Muscle of back (tissue), 10 donors: ENCODE results near the gene BPIFA1. TPM values are rescaled to one million over a fixed set of nuclear protein-coding genes. Genes with fewer than 3 reads are reported as not detected.

Source experiments
- polyA plus RNA-seq, 10 donors: library from polyadenylated mRNA; unstranded; fragments of 120-200 nt; gene quantifications; one replicate each; pipeline ENCODE4 v1.2.1, GENCODE V29; 2013; ENCODE audit not compliant: insufficient read length in 10 of 10

Gene BPIFA1
- polyA plus RNA-seq, 10 donors: 0.18 TPM; not detected in 9

Other genes starting within 250 kb of the BPIFA1 start
- not detected for gene SUN5, start 231.6 kb upstream of the BPIFA1 start, polyA plus RNA-seq
- not detected for gene BPIFB2, start 228.3 kb upstream of the BPIFA1 start, polyA plus RNA-seq
- not detected for gene BPIFB6, start 204.3 kb upstream of the BPIFA1 start, polyA plus RNA-seq
- not detected for gene BPIFB3, start 182.1 kb upstream of the BPIFA1 start, polyA plus RNA-seq
- gene BPIFB4, start 156.4 kb upstream of the BPIFA1 start, polyA plus RNA-seq: under 1 TPM in 3 of 10 donors, not detected in 7; 0.19 to 0.30 (median 0.29) TPM
- gene BPIFA2, start 67.8 kb upstream of the BPIFA1 start, polyA plus RNA-seq: not detected
- gene BPIFA3, start 18.6 kb upstream of the BPIFA1 start, polyA plus RNA-seq: not detected
- not detected for gene BPIFB1, start 47.2 kb downstream of the BPIFA1 start, polyA plus RNA-seq
- gene CDK5RAP1, start 165.5 kb downstream of the BPIFA1 start, polyA plus RNA-seq: 10 to 100 TPM; 16.9 to 28.1 (median 21.7) TPM
- 10 to 100 TPM; 18.1 to 34.9 (median 28.3) TPM for gene SNTA1, start 207.8 kb downstream of the BPIFA1 start, polyA plus RNA-seq